Measurements from ENCODE around the gene LCN15. TPM values are rescaled to one million over a fixed set of nuclear protein-coding genes. Genes with fewer than 3 reads are reported as not detected.

Gene LCN15
- total and polyA plus RNA-seq, 10 of the 15 experiments (the other 5 are each of a cell fraction or from before 2014, with no cell fraction given) = 0.37 to 0.50 TPM; not detected in 8

- no peaks in the 10 kb centered on the region for H4K20me1 ChIP-seq (ENCODE audit: control insufficient read depth, insufficient read depth)
- intact Hi-C loops (cut with micrococcal nuclease; ENCODE audit: unreplicated experiment) (no loop called here), in situ Hi-C loops (cut with MboI) (no loop called here)
- ChIA-PET CTCF (interaction anchor here (0.9 kb wide), 1 partner anchor 287 kb away, joined by 3 read pairs; no protein-coding TSS in a partner anchor), POLR2A (no interaction called here), RAD21 (ENCODE audit: unreplicated experiment) (interaction anchor here (1.4 kb wide), 1 partner anchor 21 kb away, joined by 3 read pairs; no protein-coding TSS in a partner anchor), SMC1A (ENCODE audit: uncharacterized antibody, unreplicated experiment) (no interaction called here)
- H3K4me3 ChIP-seq = no peak overlapping the region
- no peaks in the 10 kb centered on the region; a peak in 1 of 4 replicates for H3K27me3 ChIP-seq (replicated peaks in 1 of 2; ENCODE audit: control insufficient read depth in 2 of 2, insufficient read depth in 2 of 2, low read length in 1 of 2)
- no peak overlapping the region for H3K27ac ChIP-seq (ENCODE audit: control insufficient read depth, insufficient read depth)
- BruUV-seq (replicated peaks) = no TSS peak
- TF ChIP-seq SMARCA5 (IDR thresholded peaks at IDR 0.05) (no peak), NRF1 (conservative IDR thresholded peaks at IDR 0.05; ENCODE audit: low read depth, low read length) (no peak), YY1 (IDR thresholded peaks at IDR 0.05; ENCODE audit: low read depth, low read length) (no peak), CBX5 (IDR thresholded peaks at IDR 0.05; ENCODE audit: low read depth) (no peak), CREM (IDR thresholded peaks at IDR 0.05; ENCODE audit: low read depth) (no peak), ZBTB4 (CRISPR knock-in tag; IDR thresholded peaks at IDR 0.05) (no peak), KLF5 (IDR thresholded peaks at IDR 0.05; ENCODE audit: partially characterized antibody) (no peak)
- TF ChIP-seq, protein P1, sequence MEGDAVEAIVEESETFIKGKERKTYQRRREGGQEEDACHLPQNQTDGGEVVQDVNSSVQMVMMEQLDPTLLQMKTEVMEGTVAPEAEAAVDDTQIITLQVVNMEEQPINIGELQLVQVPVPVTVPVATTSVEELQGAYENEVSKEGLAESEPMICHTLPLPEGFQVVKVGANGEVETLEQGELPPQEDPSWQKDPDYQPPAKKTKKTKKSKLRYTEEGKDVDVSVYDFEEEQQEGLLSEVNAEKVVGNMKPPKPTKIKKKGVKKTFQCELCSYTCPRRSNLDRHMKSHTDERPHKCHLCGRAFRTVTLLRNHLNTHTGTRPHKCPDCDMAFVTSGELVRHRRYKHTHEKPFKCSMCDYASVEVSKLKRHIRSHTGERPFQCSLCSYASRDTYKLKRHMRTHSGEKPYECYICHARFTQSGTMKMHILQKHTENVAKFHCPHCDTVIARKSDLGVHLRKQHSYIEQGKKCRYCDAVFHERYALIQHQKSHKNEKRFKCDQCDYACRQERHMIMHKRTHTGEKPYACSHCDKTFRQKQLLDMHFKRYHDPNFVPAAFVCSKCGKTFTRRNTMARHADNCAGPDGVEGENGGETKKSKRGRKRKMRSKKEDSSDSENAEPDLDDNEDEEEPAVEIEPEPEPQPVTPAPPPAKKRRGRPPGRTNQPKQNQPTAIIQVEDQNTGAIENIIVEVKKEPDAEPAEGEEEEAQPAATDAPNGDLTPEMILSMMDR (IDR thresholded peaks at IDR 0.05 in 2 of 3, conservative IDR thresholded peaks at IDR 0.05 in 1 of 3; ENCODE audit: control insufficient read depth in 2 of 3, extremely low read depth in 1 of 3, insufficient read depth in 1 of 3, low read depth in 3 of 3, low read length in 3 of 3) = no peak
- H3K4me1 ChIP-seq (ENCODE audit: control insufficient read depth, insufficient read depth, low read length) = peaks cover 24% of the 10 kb centered on the region
- no peak overlapping the region for H3K4me2 ChIP-seq (ENCODE audit: control insufficient read depth, insufficient read depth)
- FAIRE-seq = no peak
- no peaks in the 10 kb centered on the region for H3K79me2 ChIP-seq (ENCODE audit: control insufficient read depth, insufficient read depth, low read length)
- WGBS (ENCODE audit: insufficient coverage, insufficient replicate concordance, low lambda C conversion rate, missing lambda C conversion rate) = 45% methylated on average over 19 of the region's 37 CpGs
- ATAC-seq = peak; percentile 37
- H2AFZ ChIP-seq (ENCODE audit: control insufficient read depth, low read depth, low read length) = no peak overlapping the region
- no peak overlapping the region for H3K9ac ChIP-seq (ENCODE audit: control insufficient read depth, insufficient read depth, low read length)
- H3K36me3 ChIP-seq (ENCODE audit: control insufficient read depth in 2 of 2, insufficient read depth in 2 of 2, low read length in 1 of 2) = no peaks in the 10 kb centered on the region
- no peaks in the 10 kb centered on the region for H3K9me3 ChIP-seq (replicated peaks; ENCODE audit: control insufficient read depth, insufficient read depth, low read length)
- DNase-seq (ENCODE audit: low read depth, low spot score) = no peak
Measured at GRCh38 chr9:136762915-136763648, 1.2 kb downstream of the LCN15 start.
